ENCODE data around the gene GNGT2.
A peak's percentile ranks its signal among the peaks of the same experiment; 100 is the strongest.
"Not testable (repeated sequence)": the region's sequence is repeated elsewhere in the genome, so short reads cannot be mapped to it uniquely, and the experiment has no call there.

GNGT2 gene

GRCh38 chr17:49213399-49213798, 3.0 kb upstream of the GNGT2 start:
- H3K27ac ChIP-seq = no peak overlapping the region
- DNase-seq (ENCODE audit: low read depth, low spot score) = no peak

GRCh38 chr17:49209061-49209571, 1.3 kb downstream of the GNGT2 start:
- DNase-seq (ENCODE audit: low read depth, low spot score) = no peak
- H3K27ac ChIP-seq = no peak overlapping the region

GRCh38 chr17:49204516-49204915, 5.9 kb downstream of the GNGT2 start:
- H3K27ac ChIP-seq = no peak overlapping the region
- DNase-seq (ENCODE audit: low read depth, low spot score) = no peak

- DNase-seq (ENCODE audit: low read depth, low spot score) = no peak
- H3K27ac ChIP-seq = no peak overlapping the region
Observed at GRCh38 chr17:49203796-49204195, 6.6 kb downstream of the GNGT2 start.

GRCh38 chr17:49201481-49201927, 8.9 kb downstream of the GNGT2 start:
- DNase-seq (ENCODE audit: low read depth, low spot score) = no peak
- no peak overlapping the region for H3K27ac ChIP-seq

- DNase-seq (ENCODE audit: low read depth, low spot score) = no peak
- no peak overlapping the region for H3K27ac ChIP-seq
Observed at GRCh38 chr17:49200423-49201083, 9.8 kb downstream of the GNGT2 start.

- no peak for DNase-seq (ENCODE audit: low read depth, low spot score)
- H3K27ac ChIP-seq = peak overlapping the region; percentile 26
Observed at GRCh38 chr17:49198211-49198610, 12.2 kb downstream of the GNGT2 start.

GRCh38 chr17:49197346-49197998, 12.9 kb downstream of the GNGT2 start:
- H3K27ac ChIP-seq = peak overlapping the region; percentile 26
- no peak for DNase-seq (ENCODE audit: low read depth, low spot score)

- DNase-seq (ENCODE audit: low read depth, low spot score) = no peak
- no peak overlapping the region for H3K27ac ChIP-seq
Observed at GRCh38 chr17:49196520-49196919, 13.9 kb downstream of the GNGT2 start.

- DNase-seq (ENCODE audit: low read depth, low spot score) = no peak
Observed at GRCh38 chr17:49195751-49196150, 14.6 kb downstream of the GNGT2 start.

GRCh38 chr17:49194297-49194607, 16.1 kb downstream of the GNGT2 start:
- DNase-seq (ENCODE audit: low read depth, low spot score) = no peak
- H3K27ac ChIP-seq = no peak overlapping the region

More at GRCh38 chr17:49195751-49196150, 14.6 kb downstream of the GNGT2 start:
- H3K27ac ChIP-seq = no peak overlapping the region

GRCh38 chr17:49193513-49194296, 16.7 kb downstream of the GNGT2 start:
- peak overlapping the region; percentile 84 for H3K27ac ChIP-seq
- DNase-seq (ENCODE audit: low read depth, low spot score) = peak; percentile 26

GRCh38 chr17:49191917-49192741, 18.2 kb downstream of the GNGT2 start:
- peak; percentile 59 for DNase-seq (ENCODE audit: low read depth, low spot score)
- peak overlapping the region; percentile 84 for H3K27ac ChIP-seq

GRCh38 chr17:49191409-49191916, 18.9 kb downstream of the GNGT2 start:
- no peak for DNase-seq (ENCODE audit: low read depth, low spot score)
- H3K27ac ChIP-seq = peak overlapping the region; percentile 84

GRCh38 chr17:49190932-49191331, 19.4 kb downstream of the GNGT2 start:
- no peak overlapping the region for H3K27ac ChIP-seq
- DNase-seq (ENCODE audit: low read depth, low spot score) = no peak

GRCh38 chr17:49187301-49187700, 23.1 kb downstream of the GNGT2 start:
- DNase-seq (ENCODE audit: low read depth, low spot score) = no peak
- H3K27ac ChIP-seq = no peak overlapping the region

- DNase-seq (ENCODE audit: low read depth, low spot score); H3K27ac ChIP-seq: not testable (repeated sequence)
Observed at GRCh38 chr17:49185381-49185780, 25.0 kb downstream of the GNGT2 start.

GRCh38 chr17:49184522-49184921, 25.9 kb downstream of the GNGT2 start:
- not testable (repeated sequence) for DNase-seq (ENCODE audit: low read depth, low spot score); H3K27ac ChIP-seq

- H3K27ac ChIP-seq = no peak overlapping the region
- no peak for DNase-seq (ENCODE audit: low read depth, low spot score)
Observed at GRCh38 chr17:49183801-49184200, 26.6 kb downstream of the GNGT2 start.

GRCh38 chr17:49183341-49183740, 27.0 kb downstream of the GNGT2 start:
- DNase-seq (ENCODE audit: low read depth, low spot score) = no peak
- H3K27ac ChIP-seq = no peak overlapping the region
